GM19324 (cell line): ENCODE results near the gene MRPL55.
A peak's percentile ranks its signal among the peaks of the same experiment; 100 is the strongest.

Source experiments
- ATAC-seq: cut with Tn5 transposase; IDR thresholded peaks from one replicate; pipeline ENCODE4 v1.9.1; 2021; ENCODE audit warnings: mild to moderate bottlenecking, moderate library complexity; ENCODE audit not compliant: unreplicated experiment, low FRiP score

MRPL55 gene

DNA sequence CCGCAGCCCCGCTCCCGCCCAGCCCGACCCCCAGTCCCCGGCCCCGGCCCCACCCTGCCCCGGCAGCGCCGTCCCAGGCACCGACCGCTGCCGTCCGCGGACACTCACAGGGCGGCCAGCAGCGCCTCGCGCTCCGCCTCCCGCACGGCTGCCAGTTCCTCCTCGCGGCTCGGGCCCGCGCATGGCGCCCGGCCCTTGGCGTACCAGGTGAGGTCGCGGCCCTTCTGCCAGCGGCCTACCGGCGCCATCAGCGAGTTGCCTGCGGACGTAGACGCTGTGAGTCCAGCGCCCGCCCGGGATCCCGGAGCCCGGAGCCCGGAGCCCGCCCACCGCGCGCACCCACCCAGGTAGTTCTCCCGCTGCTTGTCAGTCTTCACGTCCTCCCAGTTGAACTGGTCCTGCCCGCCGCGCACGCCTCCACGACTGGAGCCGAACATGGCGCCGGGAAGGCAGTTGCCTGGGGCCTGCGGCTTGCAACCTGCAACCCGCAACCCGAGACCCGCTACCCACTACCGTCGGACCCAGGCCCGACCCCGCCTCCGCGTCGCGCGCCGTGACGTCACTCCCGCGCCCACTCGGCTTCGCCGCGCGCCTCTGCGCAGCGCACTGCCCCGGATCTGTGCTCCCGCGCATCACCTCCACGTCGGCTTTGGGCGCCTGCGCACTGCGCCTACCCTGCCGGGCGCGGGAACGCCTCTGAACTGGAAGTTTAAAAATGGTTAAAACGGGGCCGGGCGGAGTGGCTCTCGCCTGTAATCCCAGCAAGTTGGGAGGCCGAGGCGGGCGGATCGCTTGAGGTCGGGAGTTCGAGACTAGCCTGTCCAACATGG lies 6.1 kb downstream of the MRPL55 start, which contains the start of gene C1orf35:
Gene C1orf35 (minus strand): TSS at position 535 of the 830 bp plus-strand sequence. CDS start 98 bp downstream, at position 437.
- ATAC-seq: peak; percentile 82

DNA sequence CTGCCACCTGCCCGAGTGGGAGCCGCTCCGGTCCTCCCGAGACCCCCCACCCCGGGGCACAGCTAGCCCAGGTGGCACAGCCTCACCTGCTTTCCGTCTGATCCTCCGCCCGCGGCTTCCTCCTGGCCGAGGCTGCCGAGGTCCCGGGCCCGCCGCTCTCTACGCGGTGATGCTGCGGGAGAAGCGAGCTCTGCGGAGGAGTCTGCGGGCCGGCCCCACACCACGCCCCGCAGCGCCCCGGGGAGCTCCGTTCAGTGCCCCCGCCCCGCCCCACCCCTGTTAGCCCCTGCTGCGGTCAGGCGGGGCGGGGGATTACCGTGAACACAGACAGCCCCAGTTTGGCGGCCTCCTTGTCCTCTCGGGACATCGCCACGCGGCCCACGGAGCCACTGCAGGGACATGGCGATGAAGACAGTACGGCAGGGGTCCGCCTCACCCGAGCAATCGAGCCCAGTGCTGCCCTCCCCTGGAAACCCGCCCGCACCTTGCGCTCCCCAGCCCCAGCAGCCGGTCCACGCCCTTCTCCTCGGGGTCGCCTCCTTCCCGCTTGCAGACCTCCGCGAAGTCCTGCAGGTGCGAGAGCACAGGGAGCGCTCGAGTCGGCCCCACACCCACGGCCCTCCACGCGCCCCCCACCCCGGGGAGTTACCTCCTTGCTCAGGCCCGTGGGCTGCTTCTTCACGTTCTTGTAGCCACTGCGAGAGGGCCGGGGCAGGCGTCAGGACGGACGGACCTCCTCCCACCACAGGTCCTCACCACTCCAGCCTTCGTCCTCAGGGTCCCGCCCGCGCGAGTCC lies 6.9 kb downstream of the MRPL55 start:
- ATAC-seq: no peak

DNA sequence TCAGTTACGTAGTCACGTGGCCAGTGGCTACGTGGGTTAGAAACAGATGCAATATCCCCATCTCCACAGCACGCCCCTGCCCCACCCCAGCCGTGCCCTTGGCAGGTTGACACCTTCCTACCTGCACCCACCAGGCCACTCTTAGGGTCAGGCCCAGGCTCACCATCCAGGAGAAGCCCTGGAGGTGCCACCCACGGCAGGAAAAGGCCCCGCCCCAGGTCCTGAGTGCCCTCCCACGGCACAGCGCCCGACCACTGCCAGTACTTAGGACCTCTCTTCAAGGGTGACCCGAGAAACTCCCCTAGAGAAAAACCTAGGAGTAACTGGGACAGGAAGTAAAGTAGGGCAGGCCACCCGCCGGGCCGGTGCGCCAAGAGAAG lies 7.5 kb downstream of the MRPL55 start:
- no peak for ATAC-seq

DNA sequence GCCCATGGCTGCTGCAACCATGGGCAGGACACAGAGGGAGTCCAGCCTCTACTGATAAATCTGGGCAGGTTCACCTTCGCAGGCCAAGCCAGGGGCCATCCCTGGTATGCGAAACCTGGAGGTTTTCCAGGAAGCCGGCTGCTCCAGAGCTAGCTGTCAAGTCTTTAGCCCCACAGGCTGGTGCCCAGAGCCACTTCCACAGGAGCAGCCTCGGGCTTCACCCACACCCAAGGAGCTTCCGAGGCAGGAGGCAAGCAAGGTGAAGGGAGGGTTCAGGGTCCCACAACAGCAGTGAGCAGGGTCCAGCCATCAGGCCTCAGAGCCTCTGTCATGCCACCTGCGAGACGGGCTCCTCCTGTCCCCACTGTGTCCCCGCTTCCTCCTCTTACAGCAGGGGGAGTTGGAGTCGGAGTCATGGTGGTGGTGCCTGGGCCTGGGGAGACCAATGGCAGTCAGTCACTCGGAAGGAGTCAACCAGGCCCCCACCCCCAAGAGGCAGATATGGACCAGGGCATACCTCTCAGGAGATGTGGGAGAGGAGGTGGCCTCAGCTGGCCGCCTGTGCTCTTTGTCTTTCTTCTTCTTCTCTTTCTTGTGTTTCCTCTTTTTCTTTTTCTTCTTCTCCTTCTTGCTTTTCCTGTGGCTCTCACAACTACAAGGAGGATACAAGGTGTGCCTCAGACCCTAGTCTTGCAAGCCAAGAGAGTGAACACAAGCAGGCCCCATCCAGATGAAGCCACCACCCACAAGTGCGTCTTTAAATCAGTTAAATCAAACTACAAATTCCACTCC lies 8.1 kb downstream of the MRPL55 start:
- ATAC-seq: no peak

DNA sequence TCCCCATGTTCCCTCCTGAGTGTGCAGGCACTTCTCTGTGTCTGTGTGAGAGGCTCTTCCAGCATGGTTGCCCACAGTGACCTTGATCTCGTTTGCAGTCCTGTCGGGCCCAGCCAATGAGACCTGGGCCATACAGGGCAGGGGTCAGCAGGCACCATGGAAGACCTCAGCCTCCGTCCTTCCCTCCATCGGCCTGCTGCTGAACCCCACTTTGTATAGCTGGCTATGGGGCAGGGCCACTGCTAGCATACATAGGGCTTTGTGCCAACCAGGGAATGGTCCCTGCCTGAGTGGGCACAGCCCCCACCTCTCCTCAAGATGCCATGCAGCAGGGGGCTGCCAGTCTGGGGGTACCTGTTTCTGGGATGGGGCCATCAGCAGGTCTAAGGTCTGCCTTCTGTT lies 9.8 kb downstream of the MRPL55 start:
- ATAC-seq: no peak

DNA sequence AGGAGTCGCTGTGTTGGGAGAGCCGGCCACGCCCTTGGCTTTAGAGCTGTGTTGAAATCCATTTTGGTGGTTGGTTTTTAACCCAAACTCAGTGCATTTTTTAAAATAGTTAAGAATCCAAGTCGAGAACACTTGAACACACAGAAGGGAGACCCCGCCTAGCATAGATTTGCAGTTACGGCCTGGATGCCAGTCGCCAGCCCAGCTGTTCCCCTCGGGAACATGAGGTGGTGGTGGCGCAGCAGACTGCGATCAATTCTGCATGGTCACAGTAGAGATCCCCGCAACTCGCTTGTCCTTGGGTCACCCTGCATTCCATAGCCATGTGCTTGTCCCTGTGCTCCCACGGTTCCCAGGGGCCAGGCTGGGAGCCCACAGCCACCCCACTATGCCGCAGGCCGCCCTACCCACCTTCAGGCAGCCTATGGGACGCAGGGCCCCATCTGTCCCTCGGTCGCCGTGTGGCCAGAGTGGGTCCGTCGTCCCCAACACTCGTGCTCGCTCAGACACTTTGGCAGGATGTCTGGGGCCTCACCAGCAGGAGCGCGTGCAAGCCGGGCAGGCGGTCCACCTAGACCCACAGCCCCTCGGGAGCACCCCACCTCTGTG lies 10.7 kb downstream of the MRPL55 start:
- no peak for ATAC-seq

DNA sequence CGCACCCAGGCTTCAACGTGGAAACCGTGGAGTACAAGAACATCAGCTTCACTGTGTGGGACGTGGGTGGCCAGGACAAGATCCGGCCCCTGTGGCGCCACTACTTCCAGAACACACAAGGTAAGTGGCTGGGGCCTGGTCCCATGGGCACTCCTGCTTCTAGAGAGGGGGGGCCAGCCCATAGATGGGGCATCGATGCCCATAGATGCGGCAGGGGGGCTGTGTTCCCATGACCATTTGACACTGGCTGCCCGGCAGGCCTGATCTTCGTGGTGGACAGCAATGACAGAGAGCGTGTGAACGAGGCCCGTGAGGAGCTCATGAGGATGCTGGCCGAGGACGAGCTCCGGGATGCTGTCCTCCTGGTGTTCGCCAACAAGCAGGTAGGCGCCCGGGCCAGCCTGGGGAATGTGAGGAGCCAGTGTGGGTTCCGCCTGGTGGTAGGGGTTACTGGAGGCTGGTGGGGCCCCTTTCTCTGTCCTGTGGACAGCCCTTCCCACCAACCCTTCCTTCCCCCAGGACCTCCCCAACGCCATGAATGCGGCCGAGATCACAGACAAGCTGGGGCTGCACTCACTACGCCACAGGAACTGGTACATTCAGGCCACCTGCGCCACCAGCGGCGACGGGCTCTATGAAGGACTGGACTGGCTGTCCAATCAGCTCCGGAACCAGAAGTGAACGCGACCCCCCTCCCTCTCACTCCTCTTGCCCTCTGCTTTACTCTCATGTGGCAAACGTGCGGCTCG lies 11.6 kb downstream of the MRPL55 start:
- no peak for ATAC-seq

DNA sequence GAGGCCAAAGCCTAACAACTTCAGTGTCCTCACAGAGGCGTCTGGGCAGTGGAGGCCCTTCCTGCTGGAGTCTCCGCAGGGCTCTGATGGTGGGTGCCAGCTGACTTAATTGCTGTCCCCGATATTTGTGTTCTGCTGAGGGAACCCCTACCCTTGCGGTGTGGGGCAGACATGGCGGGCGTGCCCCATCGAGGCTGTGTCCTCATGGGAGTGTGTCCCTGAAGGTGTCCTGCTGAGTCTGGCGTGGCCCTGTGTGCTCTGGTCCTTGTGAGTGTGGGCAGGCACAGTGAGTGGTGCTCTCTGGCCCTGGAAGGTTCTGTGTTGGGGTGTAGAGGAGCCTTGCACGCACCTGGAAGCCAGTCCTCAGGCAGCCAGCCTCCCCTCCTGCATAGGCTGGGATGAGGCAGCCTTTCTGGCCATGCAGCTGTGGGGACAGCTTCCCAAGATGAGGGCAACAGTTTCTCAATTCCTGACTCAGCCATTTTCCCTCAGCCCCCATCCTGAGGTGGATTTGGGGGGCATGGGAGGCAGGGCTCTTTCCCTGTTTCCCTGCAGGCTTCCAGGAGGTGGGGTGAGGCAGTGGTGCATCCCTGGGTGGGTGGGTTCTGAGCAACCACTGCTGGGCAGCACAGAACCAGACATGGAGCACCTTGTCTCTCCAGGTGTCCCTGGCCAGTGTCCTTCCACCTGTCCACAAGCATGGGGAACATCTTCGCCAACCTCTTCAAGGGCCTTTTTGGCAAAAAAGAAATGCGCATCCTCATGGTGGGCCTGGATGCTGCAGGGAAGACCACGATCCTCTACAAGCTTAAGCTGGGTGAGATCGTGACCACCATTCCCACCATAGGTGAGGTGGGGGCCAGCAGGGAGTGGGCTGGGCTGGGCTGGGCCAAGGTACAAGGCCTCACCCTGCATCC lies 12.4 kb downstream of the MRPL55 start:
- ATAC-seq: no peak

DNA sequence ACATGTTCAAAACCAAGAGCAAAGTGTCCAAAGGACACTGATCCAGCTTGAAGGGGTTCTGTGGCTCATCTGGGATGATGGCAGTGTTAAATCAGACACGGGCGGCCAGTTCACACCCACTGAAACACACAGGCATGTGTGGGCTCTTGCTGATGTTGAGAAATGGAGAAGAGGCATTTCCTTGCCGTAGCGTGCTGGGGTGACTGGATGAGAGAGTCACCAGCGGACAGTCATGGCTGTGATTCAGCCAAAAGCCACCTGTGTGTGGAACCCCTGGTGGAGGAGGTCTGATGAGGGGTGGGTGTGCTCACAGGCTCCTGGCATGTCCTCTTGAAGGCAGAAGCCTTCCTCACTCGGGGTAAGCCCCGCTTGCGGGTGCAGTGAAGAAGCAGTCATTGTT lies 13.2 kb downstream of the MRPL55 start:
- ATAC-seq: no peak

DNA sequence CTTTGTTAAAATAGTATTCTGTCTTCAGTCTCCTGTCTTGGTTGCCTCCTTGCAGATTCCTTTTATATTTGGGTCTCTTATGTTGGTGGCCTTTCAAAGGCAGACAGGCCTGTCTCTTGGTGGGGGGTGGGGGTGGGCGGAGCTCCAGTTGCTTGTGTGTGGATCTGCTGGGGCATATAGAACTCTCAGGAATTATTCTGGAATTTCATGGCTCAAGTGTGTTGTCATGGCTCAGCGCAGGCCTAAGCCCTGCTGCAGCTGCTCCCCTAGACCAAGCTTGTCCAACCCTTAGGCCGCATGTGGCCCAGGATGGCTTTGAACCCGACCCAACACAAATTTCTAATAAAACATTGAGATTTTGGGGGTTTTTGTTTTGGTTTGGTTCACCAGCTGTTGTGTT lies 13.9 kb downstream of the MRPL55 start:
- no peak for ATAC-seq

DNA sequence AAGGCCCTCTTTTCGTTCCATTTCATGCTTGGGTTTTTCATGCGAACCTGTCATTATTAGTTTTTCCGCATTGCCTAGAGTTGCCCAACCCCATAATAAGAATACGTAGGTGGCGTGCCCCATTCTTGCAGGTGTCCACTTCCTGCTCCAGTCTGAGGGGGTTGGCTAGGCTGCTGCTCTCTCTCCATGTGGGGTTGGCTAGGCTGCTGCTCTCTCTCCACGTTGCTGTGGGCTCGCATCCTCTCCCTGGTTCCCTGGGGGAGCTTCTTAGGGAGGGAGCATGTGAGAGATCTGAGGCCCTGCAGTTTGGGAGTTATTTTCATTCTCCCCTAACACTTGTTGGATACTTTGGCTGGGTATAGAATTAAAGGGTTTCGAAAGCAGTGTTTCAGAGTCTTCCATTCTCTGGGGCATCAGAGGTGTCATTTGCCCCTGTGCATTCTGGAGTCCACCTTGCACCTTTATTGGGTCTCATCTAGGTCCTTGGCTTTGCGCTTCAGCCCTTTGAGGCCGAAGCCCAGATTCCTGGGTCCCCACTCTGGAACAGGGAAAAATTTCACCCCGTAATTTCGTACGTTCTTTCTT lies 14.6 kb downstream of the MRPL55 start:
- no peak for ATAC-seq

DNA sequence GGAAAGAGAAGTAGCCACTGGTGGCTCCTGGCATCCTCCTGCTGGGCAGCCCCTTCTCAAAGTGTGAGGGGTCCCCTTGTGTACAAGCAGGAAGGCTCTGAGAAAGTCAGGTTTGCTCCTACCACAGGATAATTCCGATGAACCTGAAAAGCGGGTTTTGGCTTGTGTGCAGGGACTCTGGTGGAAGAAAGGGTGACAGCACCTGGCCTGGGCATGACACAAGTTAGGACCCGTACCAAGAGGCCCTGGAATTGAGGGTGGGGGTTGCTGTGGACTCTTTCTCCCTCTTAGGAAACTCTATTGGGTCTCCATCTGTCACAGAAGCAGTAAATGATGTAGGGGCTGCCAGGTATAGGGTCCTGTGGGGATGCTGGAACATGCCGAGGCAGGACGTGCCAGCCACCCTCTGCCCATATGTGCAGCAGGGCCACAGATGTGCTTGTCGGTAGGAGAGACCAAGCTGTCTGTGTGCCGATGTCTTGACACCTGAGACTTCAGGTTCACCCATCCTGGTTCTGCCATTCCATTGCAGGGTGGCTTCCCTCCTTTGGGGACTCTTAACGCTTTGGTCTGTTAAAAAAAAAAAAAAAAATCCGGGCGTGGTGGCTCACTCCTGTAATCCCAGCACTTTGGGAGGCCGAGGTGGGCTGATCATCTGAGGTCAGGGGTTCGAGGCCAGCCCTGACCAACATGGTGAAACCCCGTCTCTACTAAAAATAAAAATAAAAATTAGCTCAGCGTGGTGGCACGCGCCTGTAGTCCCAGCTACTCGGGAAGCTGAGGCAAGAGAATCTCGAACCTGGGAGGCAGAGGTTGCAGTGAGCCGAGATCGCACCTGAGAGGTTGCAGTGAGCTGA lies 15.8 kb downstream of the MRPL55 start:
- no peak for ATAC-seq

DNA sequence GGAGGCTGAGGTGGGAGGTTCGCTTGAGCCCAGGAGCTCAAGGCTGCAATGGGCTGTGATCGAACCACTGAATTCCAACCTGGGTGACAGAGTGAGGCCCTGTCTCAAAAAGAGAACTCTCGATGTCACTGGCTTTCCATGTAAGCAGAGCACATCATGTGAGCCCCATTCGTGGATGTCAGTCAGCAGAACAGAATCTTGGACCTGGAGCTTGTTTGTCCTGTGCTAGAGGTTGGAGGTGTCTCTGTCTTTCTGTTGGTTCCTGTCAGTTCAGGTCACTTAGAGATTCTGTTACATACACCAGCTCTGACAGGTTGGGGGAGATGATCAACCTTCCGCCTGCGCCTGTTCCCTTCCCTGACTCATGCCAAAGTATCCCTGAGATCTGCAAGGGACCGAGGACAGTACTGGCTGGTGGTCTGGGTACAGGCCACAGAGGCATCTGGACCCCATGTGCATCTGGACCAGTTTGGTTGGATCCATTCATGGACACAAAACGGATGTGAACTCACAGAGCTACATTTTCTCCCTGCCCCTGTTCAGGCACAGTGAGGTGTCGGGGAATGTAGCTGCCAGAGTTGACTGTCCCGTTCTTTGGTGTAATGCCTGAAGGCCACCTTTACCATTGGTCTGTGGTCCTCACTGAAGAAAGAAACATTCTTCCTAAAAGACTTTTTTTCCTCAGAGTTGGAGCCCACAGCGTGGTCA lies 16.6 kb downstream of the MRPL55 start:
- ATAC-seq: no peak

DNA sequence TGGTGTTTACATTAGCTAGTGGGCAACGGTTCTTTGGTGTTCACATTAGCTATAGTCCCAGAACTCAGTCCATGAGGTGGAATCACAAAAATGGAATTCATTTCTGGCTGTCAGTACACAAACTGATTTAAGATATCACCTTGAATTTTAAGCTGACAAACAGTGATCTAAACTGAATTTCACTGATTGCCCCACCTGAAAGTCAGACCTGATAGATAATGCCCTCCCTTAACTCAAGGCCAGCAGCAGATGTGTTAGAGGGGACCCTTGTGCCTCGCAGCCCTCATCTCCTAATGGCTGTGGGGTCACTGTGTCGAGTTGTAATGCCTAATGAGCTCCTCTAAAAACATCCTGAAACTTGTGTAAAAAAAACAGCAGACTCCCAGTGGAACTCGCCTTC lies 18.0 kb downstream of the MRPL55 start:
- ATAC-seq: no peak

DNA sequence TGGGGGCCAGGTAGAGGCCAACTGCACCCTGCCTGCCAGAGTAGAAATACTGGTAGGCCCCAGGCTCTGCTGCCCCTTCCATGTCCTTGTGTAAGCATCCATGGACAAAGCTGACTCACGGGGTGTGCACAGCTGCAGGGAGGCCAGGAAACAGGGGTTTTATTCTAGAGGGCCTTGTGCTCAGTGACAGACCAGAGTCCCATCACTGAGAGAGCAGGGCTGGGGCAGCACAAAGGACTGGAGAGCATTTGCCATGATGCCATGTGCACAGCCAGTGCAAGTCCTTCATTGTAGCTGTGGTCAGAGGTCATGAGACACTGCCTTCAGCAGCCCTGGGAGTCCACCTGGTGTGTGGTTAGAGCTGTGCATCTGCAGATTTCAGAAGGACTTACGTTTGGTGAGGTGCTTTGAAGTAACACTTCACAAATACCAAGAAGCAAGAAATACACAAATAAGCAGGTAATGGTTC lies 18.5 kb downstream of the MRPL55 start:
- no peak for ATAC-seq

DNA sequence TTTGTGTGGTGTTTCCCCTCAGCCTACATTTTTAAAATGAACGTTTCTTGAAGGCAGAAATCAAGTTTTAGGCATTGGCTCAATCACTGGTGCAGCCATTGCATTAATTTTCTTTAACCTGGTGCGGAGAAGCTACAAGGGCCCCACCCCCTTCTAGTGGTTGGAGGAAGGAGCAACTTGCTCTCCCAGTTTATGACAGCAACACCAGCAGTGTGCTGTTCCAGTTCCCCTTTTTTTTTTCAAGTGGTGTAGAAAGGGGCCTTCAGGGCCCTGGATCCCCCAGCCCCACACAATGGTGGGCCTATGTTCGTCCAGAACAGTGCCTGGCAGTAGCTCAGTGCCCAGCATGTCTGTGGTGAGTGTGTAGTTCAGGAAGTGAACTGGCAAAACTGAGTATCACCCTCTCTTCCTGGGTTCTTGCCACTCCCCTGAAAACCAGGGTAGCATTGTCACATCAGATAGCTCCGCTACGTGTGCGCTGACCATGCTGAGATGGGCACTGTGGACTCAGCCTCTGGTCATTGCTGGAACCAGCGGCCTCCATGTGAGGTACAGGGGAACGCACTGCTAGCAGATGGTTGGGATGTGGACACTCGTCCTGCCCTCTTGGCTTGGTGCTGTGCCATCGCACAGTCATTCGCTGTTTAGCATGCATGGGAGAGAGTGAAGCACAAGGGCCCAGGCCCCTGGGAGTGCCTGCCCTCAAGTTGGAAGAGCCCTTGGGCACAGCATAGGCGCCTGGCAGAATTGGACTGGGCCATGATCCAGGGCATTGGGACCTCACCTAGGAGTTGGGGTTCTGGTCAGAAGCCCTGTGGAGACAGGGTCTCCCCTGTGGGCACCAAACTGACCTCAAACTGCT lies 19.3 kb downstream of the MRPL55 start:
- ATAC-seq: no peak
